A673 (cell line): ENCODE measurements around the gene CDC42SE2. TPM values are rescaled to one million over a fixed set of nuclear protein-coding genes. Genes with fewer than 3 reads are reported as not detected.

Experiments
- BruUV-seq: library from RNA; stranded (reverse); fragments of 400-500 nt; replicated peaks from 2 replicates; lab custom pipeline; 2021; lab: Mats Ljungman, UMichigan
- CTCF ChIA-PET: fragments of 300-600 bp; sonication (Branson Sonifier 250); formaldehyde crosslinking; loops from one replicate; lab custom pipeline; 2022; ENCODE audit warnings: antibody characterized with exemption; lab: Charles Lee
- POLR2A ChIA-PET: fragments of 300-600 bp; sonication (Branson Sonifier 250); formaldehyde crosslinking; loops from one replicate; lab custom pipeline; 2022; ENCODE audit warnings: antibody characterized with exemption; ENCODE audit not compliant: low non-redundant PET; lab: Charles Lee
- DNase-seq: peaks from one replicate; pipeline ENCODE4 v3.0.0-alpha.2; 2015; ENCODE audit warnings: low spot score
- H3K27ac ChIP-seq: fragments of 200-600 bp; sonication (generic); 2 replicates; pipeline ENCODE4 v1.5.1; 2016; ENCODE audit warnings: mixed run types, low read depth, mild to moderate bottlenecking, mixed read lengths, antibody characterized with exemption, low read length; ENCODE audit not compliant: poor library complexity, severe bottlenecking
- H3K27me3 ChIP-seq: fragments of 200-600 bp; sonication (generic); replicated peaks from 2 replicates; pipeline ENCODE4 v1.6.1; 2017; ENCODE audit warnings: mixed run types, low read depth, mild to moderate bottlenecking, mixed read lengths, antibody characterized with exemption, low read length; ENCODE audit not compliant: insufficient read depth, poor library complexity
- H3K36me3 ChIP-seq: fragments of 200-600 bp; sonication (generic); 2 replicates; pipeline ENCODE4 v1.6.1; 2016; ENCODE audit warnings: mixed run types, mild to moderate bottlenecking, mixed read lengths, antibody characterized with exemption, low read length; ENCODE audit not compliant: insufficient read depth, poor library complexity, severe bottlenecking
- H3K4me1 ChIP-seq: fragments of 200-600 bp; sonication (generic); 2 replicates; pipeline ENCODE4 v1.6.1; 2017; ENCODE audit warnings: mixed run types, mild to moderate bottlenecking, mixed read lengths, antibody characterized with exemption, low read length; ENCODE audit not compliant: insufficient read depth, poor library complexity, severe bottlenecking
- H3K4me3 ChIP-seq: fragments of 200-600 bp; sonication (generic); 2 replicates; pipeline ENCODE4 v1.5.1; 2016; ENCODE audit warnings: low read depth, mixed run types, mild to moderate bottlenecking, mixed read lengths, low read length; ENCODE audit not compliant: poor library complexity, severe bottlenecking
- H3K9me3 ChIP-seq: fragments of 200-600 bp; sonication (generic); 2 replicates; pipeline ENCODE4 v1.6.1; 2016; ENCODE audit warnings: mixed run types, low read depth, mild to moderate bottlenecking, mixed read lengths, antibody characterized with exemption, low read length; ENCODE audit not compliant: poor library complexity, severe bottlenecking
- CTCF ChIP-seq: fragments of 300-800, 200-600 bp; sonication (generic); conservative IDR thresholded peaks from 2 replicates; pipeline ENCODE4 v1.5.1; 2017; ENCODE audit warnings: low read depth, mild to moderate bottlenecking, antibody characterized with exemption, low read length, moderate library complexity, mixed read lengths
- EZH2 ChIP-seq: fragments of 200-600 bp; sonication (generic); IDR thresholded peaks from 2 replicates; pipeline ENCODE4 v1.6.1; 2017; ENCODE audit warnings: borderline replicate concordance, low read depth, mild to moderate bottlenecking, mixed read lengths, antibody characterized with exemption, low read length; ENCODE audit not compliant: poor library complexity, severe bottlenecking
- intact Hi-C: fragments of 100-400 bp; cut with micrococcal nuclease; formaldehyde crosslinking; loops from one replicate; pipeline ENCODE4 v1.10.0; 2022; ENCODE audit not compliant: unreplicated experiment
- total RNA-seq: library from RNA; stranded (reverse); gene quantifications from 2 replicates; pipeline ENCODE4 v1.2.3, GENCODE V29; 2021

CDC42SE2 gene
- total RNA-seq, 1 experiment from 2014 or later = 25.5 TPM

- CTCF ChIA-PET = no interaction called here
- no peak for TF ChIP-seq CTCF
- no peak for TF ChIP-seq EZH2
- Histone ChIP-seq H3K4me3 (no peak overlapping the region), H3K9me3 (no peaks in the 10 kb centered on the region), H3K36me3 (no peaks in the 10 kb centered on the region), H3K27me3 (no peaks in the 10 kb centered on the region), H3K27ac (no peak overlapping the region), H3K4me1 (no peaks in the 10 kb centered on the region)
- no peak for DNase-seq
- intact Hi-C loops = no loop called here
- POLR2A ChIA-PET = no interaction called here
- BruUV-seq = no TSS peak
Observed at GRCh38 chr5:131224387-131225201, 39.3 kb upstream of the CDC42SE2 start.

GRCh38 chr5:131225282-131225974 lies 38.4 kb upstream of the CDC42SE2 start:
- no peaks in the 10 kb centered on the region for H3K36me3 ChIP-seq
- intact Hi-C loops = no loop called here
- no peak overlapping the region for H3K27ac ChIP-seq
- DNase-seq = no peak
- no TSS peak for BruUV-seq
- no peaks in the 10 kb centered on the region for H3K27me3 ChIP-seq
- POLR2A ChIA-PET = no interaction called here
- no peaks in the 10 kb centered on the region for H3K4me1 ChIP-seq
- H3K4me3 ChIP-seq = no peak overlapping the region
- CTCF ChIA-PET = no interaction called here
- TF ChIP-seq CTCF (no peak), EZH2 (no peak)
- no peaks in the 10 kb centered on the region for H3K9me3 ChIP-seq

- Histone ChIP-seq H3K4me3 (no peak overlapping the region), H3K36me3 (no peaks in the 10 kb centered on the region), H3K27me3 (no peaks in the 10 kb centered on the region), H3K27ac (no peak overlapping the region), H3K4me1 (no peaks in the 10 kb centered on the region), H3K9me3 (no peaks in the 10 kb centered on the region)
- ChIA-PET POLR2A (no interaction called here), CTCF (no interaction called here)
- intact Hi-C loops = no loop called here
- BruUV-seq = no TSS peak
- no peak for TF ChIP-seq EZH2
- TF ChIP-seq CTCF = no peak
- no peak for DNase-seq
Observed at GRCh38 chr5:131226899-131227298, 37.0 kb upstream of the CDC42SE2 start.
